NCI-H82 (cell line): ENCODE measurements around the gene NFIA.
A peak's percentile ranks its signal among the peaks of the same experiment; 100 is the strongest.
"Not testable (repeated sequence)": the region's sequence is repeated elsewhere in the genome, so short reads cannot be mapped to it uniquely, and the experiment has no call there.

Source experiments
- DNase-seq: peaks from one replicate; lab custom pipeline; 2025; lab: John Stamatoyannopoulos, UW

NFIA gene

GRCh38 chr1:61058483-61059245 lies 23.7 kb upstream of the NFIA start:
- no peak for DNase-seq

DNA sequence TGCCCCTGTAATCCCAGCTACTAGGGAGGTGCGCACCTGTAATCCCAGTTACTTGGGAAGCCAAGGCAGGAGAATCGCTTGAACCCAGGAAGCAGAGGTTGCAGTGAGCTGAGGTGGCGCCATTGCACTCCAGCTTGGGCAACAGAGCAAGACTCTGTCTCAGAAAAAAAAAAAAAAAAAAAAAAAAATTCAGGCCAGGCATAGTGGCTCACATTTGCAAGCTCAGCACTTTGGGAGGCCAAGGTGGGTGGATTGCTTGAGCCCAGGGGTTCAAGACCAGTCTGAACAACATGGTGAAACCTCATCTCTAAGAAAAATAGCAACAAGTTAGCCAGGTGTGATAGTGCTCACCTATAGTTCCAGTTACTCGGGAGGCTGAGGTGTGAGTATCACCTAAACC lies 20.8 kb upstream of the NFIA start:
- DNase-seq: not testable (repeated sequence)

GRCh38 chr1:61064673-61065072 lies 17.7 kb upstream of the NFIA start:
- no peak for DNase-seq

- DNase-seq: no peak
These were observed 14.8 kb upstream of the NFIA start for GRCh38 chr1:61067446-61068019.

GRCh38 chr1:61070054-61070453 lies 12.3 kb upstream of the NFIA start:
- DNase-seq: no peak

GRCh38 chr1:61071205-61072130 lies 10.9 kb upstream of the NFIA start:
- DNase-seq: no peak

DNA sequence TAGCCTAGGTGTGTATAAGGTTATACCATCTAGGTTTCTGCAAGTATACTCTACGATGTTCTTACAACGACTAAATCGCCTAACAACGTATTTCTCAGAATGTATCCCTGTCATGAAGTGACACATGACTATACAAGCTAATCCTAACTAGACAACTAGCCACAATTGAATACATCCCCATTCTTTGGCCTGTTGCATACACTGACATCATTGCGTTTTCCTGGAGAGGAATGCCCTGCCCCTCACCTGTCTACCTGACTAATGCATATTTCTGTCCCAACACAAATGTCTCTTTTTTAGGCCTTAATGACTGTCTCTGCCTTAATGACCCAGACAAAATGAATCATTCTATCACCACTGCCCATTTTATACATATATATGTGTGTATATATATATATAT lies 8.5 kb upstream of the NFIA start:
- no peak for DNase-seq

DNA sequence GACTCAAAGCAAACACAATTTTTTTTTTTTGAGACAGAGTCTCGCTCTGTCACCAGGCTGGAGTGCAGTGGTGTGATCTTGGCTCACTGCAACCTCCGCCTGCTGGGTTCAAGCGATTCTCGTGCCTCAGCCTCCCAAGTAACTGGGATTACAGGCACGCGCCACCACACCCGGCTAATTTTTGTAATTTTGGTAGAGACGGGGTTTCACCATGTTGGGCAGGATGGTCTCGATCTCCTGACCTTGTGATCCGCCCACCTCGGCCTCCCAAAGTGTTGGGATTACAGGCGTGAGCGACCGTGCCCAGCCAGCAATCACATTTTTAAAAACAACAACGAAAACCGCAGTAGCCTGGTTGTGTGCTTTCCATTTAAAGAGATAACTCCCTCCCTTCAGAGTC lies 6.5 kb upstream of the NFIA start:
- DNase-seq: not testable (repeated sequence)

DNA sequence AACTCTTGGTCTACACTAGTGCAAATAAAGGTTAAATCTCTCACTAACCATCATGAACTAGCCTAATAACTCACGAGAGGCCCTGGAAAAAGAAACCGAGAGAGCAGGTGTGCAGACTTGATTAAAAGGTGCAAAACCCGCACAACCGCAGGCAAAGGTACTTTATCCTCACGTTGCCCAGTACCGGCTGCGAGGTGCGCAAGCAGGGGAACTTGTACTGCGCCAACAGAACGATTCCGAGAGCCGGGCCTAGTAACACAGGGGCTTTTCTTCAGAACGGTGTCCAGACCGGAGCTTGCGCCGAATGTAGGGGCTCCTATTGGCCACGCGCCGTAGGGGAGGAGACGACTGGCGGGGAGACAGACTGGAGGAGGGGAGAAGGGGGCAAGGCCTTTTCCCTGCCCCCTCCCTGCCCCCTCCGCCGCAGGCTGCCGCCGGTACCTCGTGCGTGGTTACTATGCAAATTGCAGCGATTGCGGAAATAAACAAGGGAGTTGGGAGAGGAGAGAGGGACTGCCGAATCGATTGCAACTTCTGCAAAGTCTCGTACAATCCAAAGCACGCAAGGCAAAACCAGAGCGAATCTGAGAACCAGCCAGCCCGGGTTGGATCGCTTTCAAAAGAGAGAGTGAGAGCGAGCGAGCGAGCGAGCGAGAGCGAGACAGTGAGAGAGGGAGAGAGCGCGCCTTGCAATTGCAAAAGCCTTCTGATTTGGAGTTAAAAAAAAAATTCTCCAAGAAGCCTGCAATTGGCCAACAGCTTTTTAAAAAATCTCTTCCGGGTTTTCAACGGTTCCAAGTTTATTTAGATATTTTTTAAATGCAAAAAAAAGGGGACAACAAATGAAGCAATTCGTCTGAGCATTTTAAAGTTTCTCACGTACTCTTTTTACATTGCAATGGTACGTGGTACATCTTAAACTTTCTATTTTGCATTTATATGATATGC lies 5.4 kb upstream of the NFIA start:
- DNase-seq: peak; percentile 99

DNA sequence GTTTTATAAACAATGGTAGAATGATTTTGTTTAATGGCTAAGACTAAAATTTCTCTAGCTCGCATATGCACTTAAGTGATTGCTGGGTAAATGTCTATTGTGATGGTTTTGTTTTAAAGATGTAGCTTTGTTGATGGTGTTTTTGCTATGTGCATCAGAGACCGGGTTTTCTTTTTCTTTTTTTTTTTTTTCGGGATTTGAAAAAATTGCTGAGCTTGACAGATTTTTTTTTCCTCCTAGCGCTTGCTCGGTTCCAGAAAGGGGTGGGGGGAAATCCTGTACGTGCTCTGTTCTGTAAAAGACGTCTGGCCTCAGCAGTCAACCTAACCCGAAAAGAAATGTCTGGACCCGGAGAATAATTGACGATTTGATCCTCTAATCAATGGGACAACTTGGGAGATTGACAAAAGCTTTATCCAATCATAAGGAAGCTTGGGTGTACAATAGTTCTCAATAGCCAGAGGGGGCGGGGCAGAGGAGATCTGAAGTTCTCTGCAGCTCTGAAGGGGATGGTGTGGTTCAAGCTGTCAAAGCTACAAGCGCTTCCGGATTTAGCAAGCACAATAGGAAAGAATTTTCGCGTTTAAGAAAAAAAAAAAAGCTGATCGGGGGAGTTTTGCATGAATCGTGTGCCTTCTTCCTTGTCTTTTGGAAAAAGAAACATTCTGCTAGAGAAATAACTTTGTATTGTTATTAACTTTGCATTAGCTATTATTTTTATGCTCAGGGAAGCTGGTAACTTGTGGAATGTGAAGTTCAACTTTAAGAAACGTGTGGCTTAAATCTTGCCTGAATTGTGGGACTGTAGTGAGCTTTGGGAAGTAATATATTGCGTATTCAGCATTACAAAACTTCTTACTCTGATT lies 4.5 kb upstream of the NFIA start:
- peak; percentile 100 for DNase-seq

- peak; percentile 31 for DNase-seq
These were observed 3.6 kb upstream of the NFIA start for GRCh38 chr1:61078618-61079295.

GRCh38 chr1:61079296-61079897 lies 3.0 kb upstream of the NFIA start:
- DNase-seq: peak; percentile 69

DNA sequence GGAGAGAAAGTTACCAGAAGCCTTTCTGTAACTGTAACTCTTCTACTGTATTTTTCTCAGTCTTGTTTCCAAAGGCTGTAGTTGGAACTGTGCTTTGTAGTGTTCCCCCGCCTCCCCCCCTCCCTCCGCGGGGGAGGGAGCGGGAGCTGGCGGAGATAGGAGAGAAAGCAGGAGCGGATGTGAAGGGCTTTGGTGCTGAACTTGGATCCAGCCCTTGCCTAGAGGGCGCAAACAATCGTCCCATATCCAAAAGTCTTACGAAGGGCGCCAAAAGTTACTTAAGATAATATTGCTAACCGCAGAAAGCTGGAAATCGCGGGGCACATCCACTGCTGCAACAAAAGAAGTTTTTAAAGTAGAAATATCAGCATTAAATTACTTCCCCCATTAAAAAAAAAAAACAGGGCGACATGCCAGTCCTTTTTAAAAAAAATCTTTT lies 2.4 kb upstream of the NFIA start:
- DNase-seq: peak; percentile 79

GRCh38 chr1:61080413-61081143 lies 1.8 kb upstream of the NFIA start:
- DNase-seq: peak; percentile 20

GRCh38 chr1:61081144-61081685 lies 1.1 kb upstream of the NFIA start:
- no peak for DNase-seq

- peak; percentile 56 for DNase-seq
These were observed 563 bp upstream of the NFIA start for GRCh38 chr1:61081686-61082310.

DNA sequence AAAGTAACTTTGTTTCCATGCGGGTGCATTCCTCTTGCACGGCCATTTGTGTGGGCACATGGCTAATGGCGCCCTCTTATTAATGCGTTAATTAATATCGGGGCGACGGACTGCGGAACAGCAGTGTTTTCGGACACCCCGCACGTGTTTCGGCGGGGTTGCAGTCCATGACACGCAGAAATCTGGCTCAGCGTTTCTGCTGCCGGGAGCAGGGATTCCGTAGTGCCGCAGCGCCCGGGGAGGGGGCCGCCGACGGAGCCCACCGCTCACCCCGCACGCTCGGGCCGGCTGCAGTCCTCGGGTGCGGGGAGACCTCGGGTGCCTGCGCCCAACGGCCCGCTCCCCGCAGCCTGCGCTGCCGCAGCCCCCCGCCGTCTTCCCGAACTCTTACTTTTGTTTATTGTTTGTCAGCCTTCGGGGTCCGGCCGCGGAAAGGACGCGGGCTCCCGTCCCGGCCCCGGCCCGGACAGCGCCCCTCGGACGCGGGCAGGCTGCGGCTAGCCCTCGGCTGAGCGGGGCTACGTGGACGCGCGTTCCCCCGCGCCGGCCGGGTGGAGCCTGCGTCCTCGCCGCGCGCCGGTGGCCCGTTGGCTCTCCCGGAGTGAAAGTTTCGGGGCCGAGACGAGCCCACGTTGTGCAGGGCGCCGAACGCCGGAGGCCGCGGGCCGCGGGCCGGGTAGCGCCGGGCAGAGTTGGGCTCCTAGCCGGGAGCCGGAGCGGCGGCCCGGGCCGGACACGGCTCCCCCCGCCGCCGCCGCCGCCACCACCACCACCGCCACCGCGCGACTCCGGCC lies 849 bp downstream of the NFIA start:
- DNase-seq: peak; percentile 30
